Breast epithelium (tissue), 3 donors: ENCODE data around the gene ZC3H4.

Experiments used
- CTCF ChIP-seq, 3 donors: fragments of 450-650 bp; IDR thresholded peaks; one replicate each; pipeline ENCODE4 v1.5.1; 2016 to 2017; ENCODE audit warnings: antibody characterized with exemption in 3 of 3, mild to moderate bottlenecking in 3 of 3, moderate library complexity in 3 of 3
- POLR2A ChIP-seq: fragments of 450-650 bp; IDR thresholded peaks from one replicate; pipeline ENCODE4 v1.6.1; 2016; ENCODE audit warnings: antibody characterized with exemption, mild to moderate bottlenecking, moderate library complexity

GRCh38 chr19:47110521-47111005, 3.0 kb downstream of the ZC3H4 start:
- no peak for TF ChIP-seq POLR2A
- no peak for TF ChIP-seq CTCF (IDR thresholded peaks at IDR 0.05)
